ENCODE results near the gene DNM3. TPM values are rescaled to one million over a fixed set of nuclear protein-coding genes. Genes with fewer than 3 reads are reported as not detected.

DNM3 gene
- total RNA-seq, 1 donor from 2014 or later, result 15.4 TPM

DNA sequence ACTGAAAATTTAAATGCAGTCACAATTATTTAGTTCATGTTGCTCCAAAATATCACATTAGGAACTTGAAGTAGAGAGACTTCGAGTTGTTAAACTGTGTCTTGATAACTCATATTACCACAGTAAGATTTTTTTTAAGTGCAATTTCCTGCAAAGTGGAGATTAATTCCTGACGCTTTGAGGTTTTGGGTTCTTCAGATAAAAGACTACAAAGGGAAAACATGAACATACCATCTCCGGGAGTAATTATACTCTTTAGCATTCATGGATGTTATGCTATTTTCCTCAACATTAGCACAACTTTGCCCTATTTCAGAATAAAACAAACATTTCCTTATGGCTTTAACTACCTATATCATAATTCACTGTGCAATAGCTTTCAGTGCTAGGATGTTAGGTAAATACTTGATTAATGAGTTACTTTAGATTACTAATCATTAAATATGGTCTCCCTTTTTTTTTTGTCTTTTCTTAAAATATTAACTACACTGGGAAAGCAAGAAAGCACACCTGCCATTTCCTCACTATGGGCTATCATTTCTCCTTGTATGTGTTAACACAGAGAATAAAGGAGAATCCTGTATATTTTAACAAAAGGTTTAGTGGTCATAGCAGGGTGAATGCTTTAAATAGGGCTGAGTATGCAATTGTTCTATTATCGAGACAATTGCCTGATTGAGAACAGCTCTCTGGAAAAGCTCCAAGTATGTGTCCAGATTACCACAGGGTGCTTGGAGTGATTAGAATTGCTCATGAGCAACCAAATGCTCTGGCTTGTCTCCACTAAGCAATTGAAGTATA is 326.7 kb downstream of the DNM3 start:
- ATAC-seq (no peak), DNase-seq (no peak)
- Histone ChIP-seq H3K4me1 (no peaks in the 10 kb centered on the region), H3K27ac (no peak overlapping the region), H3K4me3 (no peak overlapping the region), H3K9me3 (no peaks in the 10 kb centered on the region), H3K27me3 (no peaks in the 10 kb centered on the region), H3K36me3 (no peaks in the 10 kb centered on the region)
- intact Hi-C loops (cut with DNase I), result no loop called here
- TF ChIP-seq CTCF (IDR thresholded peaks at IDR 0.05), result no peak

- no peaks in the 10 kb centered on the region for H3K27me3 ChIP-seq
- intact Hi-C loops (cut with DNase I), result no loop called here
These were observed 327.2 kb downstream of the DNM3 start for GRCh38 chr1:172168597-172168872.

DNA sequence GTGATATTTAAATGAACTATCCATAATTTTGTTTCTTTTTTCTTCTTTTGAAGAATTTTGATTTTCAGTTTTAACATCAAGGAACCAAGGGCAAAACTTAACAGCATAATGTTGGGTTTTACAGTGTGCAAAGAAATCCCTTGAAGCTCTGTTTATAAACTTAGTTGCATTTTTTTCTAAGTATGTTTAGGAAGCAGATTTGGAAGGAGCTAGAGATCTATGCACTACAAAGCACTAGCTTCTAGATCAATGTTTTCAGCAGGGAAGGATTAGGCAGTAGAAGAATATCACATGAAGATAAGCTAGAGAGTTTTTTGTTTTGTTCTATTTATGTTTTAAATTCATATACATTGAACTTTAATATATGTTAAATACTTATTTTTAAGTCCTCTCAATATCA is 328.5 kb downstream of the DNM3 start:
- no peak overlapping the region for H3K4me3 ChIP-seq
- no peaks in the 10 kb centered on the region for H3K27me3 ChIP-seq
- no peaks in the 10 kb centered on the region for H3K36me3 ChIP-seq
- H3K4me1 ChIP-seq, result no peaks in the 10 kb centered on the region
- no peak overlapping the region for H3K27ac ChIP-seq
- intact Hi-C loops (cut with DNase I), result no loop called here
- ATAC-seq (no peak), DNase-seq (no peak)
- TF ChIP-seq CTCF (IDR thresholded peaks at IDR 0.05), result no peak
- no peaks in the 10 kb centered on the region for H3K9me3 ChIP-seq

More at GRCh38 chr1:172168597-172168872, 327.2 kb downstream of the DNM3 start:
- H3K4me1 ChIP-seq, result no peaks in the 10 kb centered on the region
- no peak for ATAC-seq
- no peaks in the 10 kb centered on the region for H3K9me3 ChIP-seq
- no peak overlapping the region for H3K27ac ChIP-seq
- H3K36me3 ChIP-seq, result no peaks in the 10 kb centered on the region
- H3K4me3 ChIP-seq, result no peak overlapping the region
- no peak for TF ChIP-seq CTCF (IDR thresholded peaks at IDR 0.05)
- no peak for DNase-seq

GRCh38 chr1:172172352-172172831 is 331.1 kb downstream of the DNM3 start:
- intact Hi-C loops (cut with DNase I), result no loop called here
- Histone ChIP-seq H3K4me3 (no peak overlapping the region), H3K27me3 (no peaks in the 10 kb centered on the region), H3K9me3 (no peaks in the 10 kb centered on the region), H3K4me1 (no peaks in the 10 kb centered on the region), H3K36me3 (no peaks in the 10 kb centered on the region), H3K27ac (no peak overlapping the region)
- no peak for DNase-seq
- ATAC-seq, result no peak
- no peak for TF ChIP-seq CTCF (IDR thresholded peaks at IDR 0.05)

GRCh38 chr1:172176206-172176605 is 334.9 kb downstream of the DNM3 start:
- ATAC-seq, result no peak

More at GRCh38 chr1:172176206-172176605, 334.9 kb downstream of the DNM3 start:
- Histone ChIP-seq H3K4me3 (no peak overlapping the region), H3K4me1 (peaks cover 10% of the 10 kb centered on the region), H3K27ac (no peak overlapping the region), H3K36me3 (no peaks in the 10 kb centered on the region), H3K9me3 (no peaks in the 10 kb centered on the region), H3K27me3 (no peaks in the 10 kb centered on the region)
- no peak for DNase-seq
- intact Hi-C loops (cut with DNase I), result no loop called here
- TF ChIP-seq CTCF (IDR thresholded peaks at IDR 0.05), result no peak

Measured in upper lobe of right lung (tissue), 1 donor.